CD4-positive, alpha-beta memory T cell (primary cell): ENCODE measurements around the gene PTCH1. TPM values are rescaled to one million over a fixed set of nuclear protein-coding genes. Genes with fewer than 3 reads are reported as not detected.

Source experiments
- CTCF ChIA-PET: fragments of 350-600 bp; sonication (Branson Sonifier 250); formaldehyde crosslinking; loops from one replicate; lab custom pipeline; 2021; ENCODE audit warnings: inconsistent platforms; ENCODE audit not compliant: partially characterized antibody; lab: Charles Lee
- POLR2A ChIA-PET: fragments of 350-600 bp; sonication (Branson Sonifier 250); formaldehyde crosslinking; loops from one replicate; lab custom pipeline; 2021; ENCODE audit not compliant: partially characterized antibody; lab: Charles Lee
- DNase-seq, 5 donors: peaks; one replicate each; pipeline versions ENCODE4 v3.0.0 to v3.0.0-alpha.2; 2020 to 2022; ENCODE audit warnings: mixed read lengths in 1 of 5
- H3K27ac ChIP-seq: one replicate; pipeline ENCODE4 v1.7.0; 2013; ENCODE audit warnings: low read depth, low read length
- H3K27me3 ChIP-seq: 2 replicates; pipeline ENCODE4 v1.7.0; 2013; ENCODE audit warnings: mild to moderate bottlenecking, low read length, moderate library complexity; ENCODE audit not compliant: insufficient read depth
- H3K36me3 ChIP-seq: 2 replicates; pipeline ENCODE4 v1.7.0; 2013; ENCODE audit warnings: mild to moderate bottlenecking, low read length, moderate library complexity; ENCODE audit not compliant: insufficient read depth
- H3K4me1 ChIP-seq: 2 replicates; pipeline ENCODE4 v1.7.0; 2013; ENCODE audit warnings: mild to moderate bottlenecking, low read length, moderate library complexity; ENCODE audit not compliant: insufficient read depth
- H3K4me3 ChIP-seq, 2 donors: one replicate each; pipeline ENCODE4 v1.7.0; 2013; ENCODE audit warnings: low read length in 2 of 2, mild to moderate bottlenecking in 1 of 2
- H3K9me3 ChIP-seq, 2 donors: one replicate each; pipeline ENCODE4 v1.7.0; 2013; ENCODE audit warnings: low read length in 2 of 2, control low read depth in 1 of 2; ENCODE audit not compliant: control insufficient read depth in 1 of 2
- H3K27ac Mint-ChIP-seq, 7 donors: one replicate each; pipeline ENCODE4 v1.8.0; 2020 to 2021; ENCODE audit warnings: mixed read lengths in 7 of 7, mild to moderate bottlenecking in 6 of 7, inconsistent platforms in 3 of 7, moderate library complexity in 3 of 7
- H3K27me3 Mint-ChIP-seq, 2 donors: one replicate each; pipeline ENCODE4 v1.8.0; 2020 to 2021; ENCODE audit warnings: mixed read lengths in 2 of 2
- H3K36me3 Mint-ChIP-seq, 2 donors: one replicate each; pipeline ENCODE4 v1.8.0; 2020 to 2021; ENCODE audit warnings: mixed read lengths in 2 of 2, inconsistent platforms in 1 of 2, mild to moderate bottlenecking in 1 of 2
- H3K4me1 Mint-ChIP-seq, 4 donors: one replicate each; pipeline ENCODE4 v1.8.0; 2020 to 2021; ENCODE audit warnings: mixed read lengths in 4 of 4, mild to moderate bottlenecking in 1 of 4
- H3K4me3 Mint-ChIP-seq, 8 donors: one replicate each; pipeline ENCODE4 v1.8.0; 2020 to 2021; ENCODE audit warnings: mixed read lengths in 8 of 8, mild to moderate bottlenecking in 7 of 8, moderate library complexity in 6 of 8, inconsistent platforms in 3 of 8
- H3K9me3 Mint-ChIP-seq, 8 donors: one replicate each; pipeline ENCODE4 v1.8.0; 2020 to 2021; ENCODE audit warnings: mixed read lengths in 8 of 8, mild to moderate bottlenecking in 5 of 8, inconsistent platforms in 3 of 8, moderate library complexity in 1 of 8
- intact Hi-C: fragments of 100-400 bp; cut with micrococcal nuclease; formaldehyde crosslinking; loops from one replicate; pipeline ENCODE4 v1.15.1; 2023
- polyA plus RNA-seq, 2 donors: library from polyadenylated mRNA; unstranded; fragments of 300-500 nt; fragmentation: Illumina TruSeq; gene quantifications; one replicate each; pipeline ENCODE4 v1.2.3, GENCODE V29; 2021
- total RNA-seq, 2 experiments: library from RNA; stranded (reverse); gene quantifications; one replicate each; pipeline ENCODE4 v1.2.3, GENCODE V29; 2021

The PTCH1 gene
- total and polyA plus RNA-seq, 4 experiments from 2014 or later: 2.7 to 23.0 (median 16.2) TPM

- Mint-ChIP-seq H3K36me3 (peaks cover 25 to 34% of the 10 kb centered on the region in 2 donors), H3K9me3 (no peaks in the 10 kb centered on the region), H3K27ac (no peak overlapping the region), H3K27me3 (no peaks in the 10 kb centered on the region), H3K4me3 (no peak overlapping the region), H3K4me1 (peaks cover 0 to 17% (median 3%) of the 10 kb centered on the region in 4 donors)
- Histone ChIP-seq H3K4me1 (no peaks in the 10 kb centered on the region), H3K9me3 (no peaks in the 10 kb centered on the region), H3K36me3 (peaks cover 7% of the 10 kb centered on the region), H3K4me3 (no peak overlapping the region), H3K27me3 (no peaks in the 10 kb centered on the region), H3K27ac (no peak overlapping the region)
- intact Hi-C loops: no loop called here
- ChIA-PET CTCF (no interaction called here), POLR2A (no interaction called here)
- no peak for DNase-seq
These were observed 34.1 kb downstream of the PTCH1 start for GRCh38 chr9:95482621-95483020.

GRCh38 chr9:95481000-95481399 is 35.8 kb downstream of the PTCH1 start:
- intact Hi-C loops: no loop called here
- peaks cover 16% of the 10 kb centered on the region for H3K36me3 ChIP-seq
- H3K9me3 Mint-ChIP-seq: no peaks in the 10 kb centered on the region
- no peak overlapping the region for H3K27ac Mint-ChIP-seq
- no peak overlapping the region for H3K4me3 Mint-ChIP-seq
- no peaks in the 10 kb centered on the region for H3K27me3 ChIP-seq
- peaks cover 0 to 7% (median 3%) of the 10 kb centered on the region in 4 donors for H3K4me1 Mint-ChIP-seq
- no peak overlapping the region for H3K27ac ChIP-seq
- CTCF ChIA-PET: no interaction called here
- no peaks in the 10 kb centered on the region for H3K9me3 ChIP-seq
- no peaks in the 10 kb centered on the region for H3K4me1 ChIP-seq
- POLR2A ChIA-PET: no interaction called here
- no peaks in the 10 kb centered on the region for H3K27me3 Mint-ChIP-seq
- DNase-seq: no peak
- no peak overlapping the region for H3K4me3 ChIP-seq
- H3K36me3 Mint-ChIP-seq: peaks cover 28 to 41% of the 10 kb centered on the region in 2 donors

- no peaks in the 10 kb centered on the region for H3K9me3 Mint-ChIP-seq
- no peaks in the 10 kb centered on the region for H3K27me3 Mint-ChIP-seq
- H3K9me3 ChIP-seq: no peaks in the 10 kb centered on the region
- CTCF ChIA-PET: no interaction called here
- H3K36me3 Mint-ChIP-seq: peaks cover 29 to 46% of the 10 kb centered on the region in 2 donors
- H3K4me1 Mint-ChIP-seq: peaks cover 0 to 4% (median 1%) of the 10 kb centered on the region in 4 donors
- no peak overlapping the region for H3K27ac ChIP-seq
- H3K4me3 Mint-ChIP-seq: no peak overlapping the region
- POLR2A ChIA-PET: no interaction called here
- H3K27me3 ChIP-seq: no peaks in the 10 kb centered on the region
- no peaks in the 10 kb centered on the region for H3K4me1 ChIP-seq
- DNase-seq: no peak
- H3K36me3 ChIP-seq: peaks cover 16% of the 10 kb centered on the region
- no peak overlapping the region for H3K4me3 ChIP-seq
- no peak overlapping the region for H3K27ac Mint-ChIP-seq
- intact Hi-C loops: no loop called here
These were observed 36.4 kb downstream of the PTCH1 start for GRCh38 chr9:95480346-95480745.

- intact Hi-C loops: no loop called here
- peaks cover 33 to 54% of the 10 kb centered on the region in 2 donors for H3K36me3 Mint-ChIP-seq
- no peak overlapping the region for H3K27ac Mint-ChIP-seq
- no peaks in the 10 kb centered on the region for H3K9me3 ChIP-seq
- H3K4me3 Mint-ChIP-seq: no peak overlapping the region
- ChIA-PET CTCF (no interaction called here), POLR2A (no interaction called here)
- no peak overlapping the region for H3K4me3 ChIP-seq
- no peak overlapping the region for H3K27ac ChIP-seq
- H3K27me3 ChIP-seq: no peaks in the 10 kb centered on the region
- no peaks in the 10 kb centered on the region for H3K27me3 Mint-ChIP-seq
- DNase-seq: no peak
- H3K9me3 Mint-ChIP-seq: no peaks in the 10 kb centered on the region
- no peaks in the 10 kb centered on the region for H3K4me1 ChIP-seq
- peaks cover 0 to 1% (median 0%) of the 10 kb centered on the region in 4 donors for H3K4me1 Mint-ChIP-seq
- peaks cover 16% of the 10 kb centered on the region for H3K36me3 ChIP-seq
These were observed 37.4 kb downstream of the PTCH1 start for GRCh38 chr9:95479330-95479729.

GRCh38 chr9:95478335-95478734 is 38.4 kb downstream of the PTCH1 start:
- Histone ChIP-seq H3K4me3 (no peak overlapping the region), H3K36me3 (peaks cover 16% of the 10 kb centered on the region), H3K9me3 (no peaks in the 10 kb centered on the region), H3K4me1 (no peaks in the 10 kb centered on the region), H3K27me3 (no peaks in the 10 kb centered on the region), H3K27ac (no peak overlapping the region)
- H3K4me3 Mint-ChIP-seq: no peak overlapping the region
- no peak overlapping the region for H3K27ac Mint-ChIP-seq
- POLR2A ChIA-PET: no interaction called here
- H3K27me3 Mint-ChIP-seq: no peaks in the 10 kb centered on the region
- peaks cover 0 to 1% (median 0%) of the 10 kb centered on the region in 4 donors for H3K4me1 Mint-ChIP-seq
- H3K36me3 Mint-ChIP-seq: peaks cover 37 to 54% of the 10 kb centered on the region in 2 donors
- CTCF ChIA-PET: no interaction called here
- DNase-seq: no peak
- H3K9me3 Mint-ChIP-seq: no peaks in the 10 kb centered on the region
- intact Hi-C loops: no loop called here

- H3K4me3 Mint-ChIP-seq: no peak overlapping the region
- no peaks in the 10 kb centered on the region for H3K9me3 Mint-ChIP-seq
- peaks cover 0 to 1% of the 10 kb centered on the region in 2 donors for H3K27me3 Mint-ChIP-seq
- no peak for DNase-seq
- Histone ChIP-seq H3K27me3 (no peaks in the 10 kb centered on the region), H3K4me1 (no peaks in the 10 kb centered on the region), H3K36me3 (peaks cover 16% of the 10 kb centered on the region), H3K4me3 (no peak overlapping the region), H3K9me3 (no peaks in the 10 kb centered on the region), H3K27ac (no peak overlapping the region)
- H3K36me3 Mint-ChIP-seq: peaks cover 41 to 57% of the 10 kb centered on the region in 2 donors
- no peak overlapping the region for H3K27ac Mint-ChIP-seq
- intact Hi-C loops: no loop called here
- ChIA-PET CTCF (no interaction called here), POLR2A (no interaction called here)
- H3K4me1 Mint-ChIP-seq: peaks cover 0 to 1% (median 0%) of the 10 kb centered on the region in 4 donors
These were observed 38.9 kb downstream of the PTCH1 start for GRCh38 chr9:95477885-95478284.

- no peak for DNase-seq
- peaks cover 0 to 1% of the 10 kb centered on the region in 2 donors for H3K27me3 Mint-ChIP-seq
- Histone ChIP-seq H3K4me1 (no peaks in the 10 kb centered on the region), H3K9me3 (no peaks in the 10 kb centered on the region), H3K4me3 (no peak overlapping the region), H3K27ac (no peak overlapping the region), H3K27me3 (no peaks in the 10 kb centered on the region), H3K36me3 (peaks cover 16% of the 10 kb centered on the region)
- no peak overlapping the region for H3K27ac Mint-ChIP-seq
- intact Hi-C loops: no loop called here
- no peaks in the 10 kb centered on the region for H3K9me3 Mint-ChIP-seq
- H3K4me3 Mint-ChIP-seq: no peak overlapping the region
- peaks cover 46 to 62% of the 10 kb centered on the region in 2 donors for H3K36me3 Mint-ChIP-seq
- peaks cover 0 to 1% (median 0%) of the 10 kb centered on the region in 4 donors for H3K4me1 Mint-ChIP-seq
- POLR2A ChIA-PET: no interaction called here
- CTCF ChIA-PET: no interaction called here
These were observed 39.3 kb downstream of the PTCH1 start for GRCh38 chr9:95477441-95477840.

GRCh38 chr9:95468791-95469190 is 48.0 kb downstream of the PTCH1 start:
- no peak overlapping the region for H3K4me3 Mint-ChIP-seq
- H3K27me3 ChIP-seq: no peaks in the 10 kb centered on the region
- POLR2A ChIA-PET: no interaction called here
- peak overlapping the region in 1 of 7 donors; percentile 8 for H3K27ac Mint-ChIP-seq
- H3K27me3 Mint-ChIP-seq: peaks cover 0 to 4% of the 10 kb centered on the region in 2 donors
- no peak overlapping the region for H3K4me3 ChIP-seq
- no peaks in the 10 kb centered on the region for H3K9me3 Mint-ChIP-seq
- no peaks in the 10 kb centered on the region for H3K9me3 ChIP-seq
- H3K36me3 ChIP-seq: peaks cover 4% of the 10 kb centered on the region
- peaks cover 4% of the 10 kb centered on the region for H3K4me1 ChIP-seq
- CTCF ChIA-PET: no interaction called here
- DNase-seq: no peak
- H3K27ac ChIP-seq: no peak overlapping the region
- H3K4me1 Mint-ChIP-seq: peaks cover 1 to 21% (median 11%) of the 10 kb centered on the region in 4 donors
- intact Hi-C loops: no loop called here
- peaks cover 47 to 49% of the 10 kb centered on the region in 2 donors for H3K36me3 Mint-ChIP-seq
